GM21526 (cell line): ENCODE results near the gene TSPAN17.

Source experiments
- ATAC-seq: cut with Tn5 transposase; IDR thresholded peaks from one replicate; pipeline ENCODE4 v1.9.1; 2021; ENCODE audit warnings: moderate library complexity; ENCODE audit not compliant: unreplicated experiment, low FRiP score

Gene TSPAN17

DNA sequence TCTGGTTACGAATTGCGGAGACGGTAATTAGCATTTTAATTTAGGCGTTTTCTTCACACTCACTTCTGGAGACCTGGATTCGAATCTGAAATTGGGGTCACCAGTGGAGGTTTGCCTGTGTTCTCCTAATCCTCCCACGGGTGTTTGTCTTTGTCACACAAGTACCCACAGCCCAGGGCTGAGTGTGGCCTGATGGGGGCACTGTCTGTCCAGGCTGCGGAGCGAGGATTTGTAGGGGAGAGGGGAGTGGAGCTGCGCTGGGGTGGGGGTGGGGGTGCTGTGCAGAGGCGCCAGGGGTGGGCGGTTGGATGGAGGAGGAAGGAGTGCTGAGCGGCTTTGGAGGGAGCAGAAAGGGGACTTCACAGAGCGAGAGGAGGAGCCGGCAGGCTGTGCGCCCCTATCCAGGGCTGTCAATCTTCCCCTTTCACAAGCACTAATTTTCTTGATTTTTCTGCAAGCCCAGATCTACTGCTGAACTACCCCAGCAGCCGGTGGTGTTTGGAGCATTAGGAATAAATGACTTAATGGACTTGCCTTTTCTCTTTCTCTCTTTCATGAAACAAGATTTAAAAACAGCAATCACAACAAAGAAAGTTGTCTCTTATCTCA lies 53.1 kb downstream of the TSPAN17 start:
- no peak for ATAC-seq

DNA sequence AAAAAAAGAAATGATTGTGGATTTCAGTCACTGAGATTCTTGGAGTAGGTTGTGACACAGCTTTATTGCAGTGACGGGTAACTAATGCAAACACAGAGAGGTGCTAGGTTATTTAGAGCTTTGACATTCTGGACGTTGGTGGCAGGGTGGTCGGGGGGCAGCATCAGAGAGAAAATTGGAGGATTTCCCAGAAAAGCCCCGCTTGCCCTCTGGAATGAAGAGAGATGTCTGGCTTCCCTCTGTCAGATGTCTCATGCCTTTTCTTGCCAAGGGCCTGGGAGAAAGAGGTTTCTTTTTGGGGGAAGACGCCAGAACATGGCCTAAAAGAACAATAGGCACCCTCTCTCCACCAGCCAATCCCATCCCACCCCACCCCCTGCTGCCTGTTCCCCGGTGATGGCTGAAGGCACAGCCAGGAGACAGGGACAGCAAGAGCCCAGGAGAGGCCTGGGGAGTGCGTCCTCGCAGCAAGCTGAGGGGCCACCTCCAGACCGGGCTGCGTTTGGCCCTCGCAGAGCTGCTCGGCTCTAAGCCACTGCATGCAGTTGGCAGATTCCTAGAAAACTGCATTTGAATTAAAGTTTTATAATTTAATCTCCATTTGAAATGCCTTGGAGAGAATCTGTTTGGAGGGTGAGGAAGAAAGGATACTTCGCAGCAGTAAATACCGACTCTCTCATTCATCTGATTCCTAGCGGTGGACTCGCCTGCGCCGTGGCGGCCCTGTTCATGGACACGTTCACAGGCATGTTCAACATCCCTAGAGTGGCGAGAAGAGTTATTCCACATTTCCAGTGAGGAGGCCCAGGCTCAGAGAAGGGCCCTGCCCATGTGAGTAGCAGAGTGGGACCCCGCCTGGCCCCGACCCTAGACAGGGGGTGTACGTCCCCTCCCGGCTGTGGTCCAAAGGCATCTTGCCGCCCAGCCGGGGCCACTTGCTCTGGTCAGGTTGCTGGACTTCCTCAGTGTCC lies 55.7 kb downstream of the TSPAN17 start:
- no peak for ATAC-seq

DNA sequence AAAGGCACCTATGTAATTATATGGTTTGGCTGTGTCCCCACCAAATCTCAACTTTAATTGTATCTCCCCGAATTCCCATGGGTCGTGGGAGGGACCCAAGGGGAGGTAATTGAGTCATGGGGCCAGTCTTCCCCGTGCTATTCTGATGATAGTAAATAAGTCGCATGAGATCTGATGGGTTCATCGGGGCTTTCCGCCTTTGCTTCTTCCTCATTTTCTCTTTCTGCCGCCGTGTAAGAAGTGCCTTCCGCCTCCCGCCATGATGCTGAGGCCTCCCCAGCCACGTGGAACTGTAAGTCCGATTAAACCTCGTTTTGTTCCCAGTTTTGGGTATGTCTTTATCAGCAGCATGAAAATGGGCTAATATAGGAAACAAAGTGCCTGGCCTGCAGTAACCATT lies 56.6 kb downstream of the TSPAN17 start:
- ATAC-seq = no peak

DNA sequence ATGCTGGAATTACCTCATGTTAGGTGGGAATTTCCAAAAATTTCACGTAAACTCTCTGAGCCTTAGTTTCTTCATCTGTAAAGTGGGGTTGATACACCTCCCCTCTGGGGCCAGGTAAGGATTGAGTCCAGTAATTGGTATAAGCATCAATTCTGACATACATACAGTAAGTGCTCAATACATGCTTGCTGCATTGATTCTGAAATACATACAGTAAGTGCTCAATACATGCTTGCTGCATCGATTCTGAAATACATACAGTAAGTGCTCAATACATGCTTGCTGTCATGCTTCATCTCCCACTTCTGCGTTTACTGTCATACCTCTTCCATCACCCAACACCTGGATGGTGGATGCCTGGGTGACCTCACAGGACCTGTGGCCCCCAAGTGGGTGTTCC lies 57.1 kb downstream of the TSPAN17 start:
- ATAC-seq = no peak

DNA sequence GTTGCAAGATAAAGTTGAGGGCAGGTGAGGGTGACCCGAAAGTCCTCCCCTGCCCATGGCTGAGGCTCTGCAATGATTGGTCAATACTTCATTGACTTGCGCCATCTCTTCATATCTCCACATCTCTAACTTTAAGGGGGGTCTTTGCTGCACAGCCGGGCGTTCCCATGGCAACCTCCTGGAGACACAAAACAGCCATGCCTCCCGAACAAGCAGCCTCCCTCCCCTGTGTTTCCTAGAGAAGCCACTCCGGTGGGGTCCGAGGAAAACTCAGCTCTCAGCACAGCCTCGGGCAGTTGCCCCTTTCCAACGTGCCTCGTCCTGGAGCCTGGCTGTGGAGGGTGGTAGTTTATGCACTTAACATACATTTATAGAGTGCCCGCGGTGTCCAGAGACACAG lies 57.5 kb downstream of the TSPAN17 start:
- ATAC-seq = no peak
